Activated T-helper 2 cell treated with anti-CD3 and anti-CD28 coated beads, Interferon-gamma antibody, Interleukin-2, Interleukin-4, amounts not matched to agents 10 μg/mL and 5 μg/mL and 100 μg/mL, durations not matched to agents 14 hours and 24 hours and 36 hours (primary cell): ENCODE measurements around the gene PDP2. TPM values are rescaled to one million over a fixed set of nuclear protein-coding genes. Genes with fewer than 3 reads are reported as not detected.

Experiments
- DNase-seq: peaks from one replicate; pipeline ENCODE4 v3.0.0; 2021; ENCODE audit warnings: low spot score
- H3K27ac Mint-ChIP-seq: one replicate; pipeline ENCODE4 v1.8.0; 2021; ENCODE audit warnings: mixed read lengths
- H3K27me3 Mint-ChIP-seq: one replicate; pipeline ENCODE4 v1.8.0; 2021; ENCODE audit warnings: low read depth, mixed read lengths
- H3K36me3 Mint-ChIP-seq: one replicate; pipeline ENCODE4 v1.8.0; 2021; ENCODE audit warnings: low read depth, mixed read lengths
- H3K4me1 Mint-ChIP-seq: one replicate; pipeline ENCODE4 v1.8.0; 2021; ENCODE audit warnings: low read depth, mixed read lengths
- H3K4me3 Mint-ChIP-seq: one replicate; pipeline ENCODE4 v1.8.0; 2021; ENCODE audit warnings: low read depth, mild to moderate bottlenecking, moderate library complexity, mixed read lengths
- H3K9me3 Mint-ChIP-seq: one replicate; pipeline ENCODE4 v1.8.0; 2021; ENCODE audit warnings: mixed read lengths
- intact Hi-C: fragments of 100-400 bp; cut with micrococcal nuclease; formaldehyde crosslinking; loops from one replicate; pipeline ENCODE4 v1.15.1; 2023
- total RNA-seq: library from RNA; stranded (reverse); gene quantifications from 2 replicates; pipeline ENCODE4 v1.2.3, GENCODE V29; 2022

Gene PDP2
- total RNA-seq, 1 donor from 2014 or later = 40.6 TPM

DNA sequence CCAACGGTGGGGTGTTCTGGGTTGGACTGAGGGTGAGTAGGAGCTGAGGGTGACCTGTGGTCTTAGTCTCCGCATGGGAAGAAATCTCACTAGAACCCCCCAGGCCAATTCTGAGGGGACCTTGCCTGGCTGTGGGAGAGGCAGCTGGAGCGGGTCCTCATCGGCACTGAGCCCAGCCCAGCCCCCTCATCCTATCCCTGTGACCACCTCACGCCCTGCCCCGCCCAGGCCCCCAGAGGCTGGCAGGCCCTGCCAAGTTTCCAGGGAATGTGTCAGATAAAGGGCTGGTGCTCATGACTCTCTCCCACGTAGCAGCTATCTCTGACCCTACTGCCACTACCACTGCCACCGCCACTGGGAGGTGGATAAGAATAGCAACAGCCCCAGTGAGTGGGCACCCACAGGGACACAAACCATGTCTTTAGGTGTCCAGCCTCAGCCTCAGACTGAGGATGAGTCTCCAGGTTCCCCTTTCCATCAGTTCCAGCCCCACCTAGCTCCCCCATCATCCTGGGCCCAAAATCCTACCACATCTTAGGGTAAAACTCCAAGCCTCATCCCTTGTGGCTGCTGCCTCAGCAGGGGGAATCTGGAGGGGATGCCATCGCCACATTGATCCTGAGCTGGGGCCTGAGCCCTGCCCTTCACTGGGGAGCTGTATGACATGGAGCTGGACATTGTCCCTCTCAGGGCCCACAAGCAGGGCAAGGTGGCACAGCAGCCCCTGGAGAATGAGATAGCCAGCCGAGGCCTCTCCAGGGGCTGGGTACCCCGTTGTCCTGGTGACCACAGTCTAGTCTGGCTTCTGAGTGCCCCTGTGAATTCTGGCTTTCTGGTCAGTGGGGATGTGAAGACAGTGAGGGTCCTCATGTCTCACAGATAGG lies 23.5 kb downstream of the PDP2 start:
- Mint-ChIP-seq H3K27ac (no peak overlapping the region), H3K4me1 (peaks cover 6% of the 10 kb centered on the region), H3K36me3 (no peaks in the 10 kb centered on the region), H3K4me3 (no peak overlapping the region), H3K9me3 (no peaks in the 10 kb centered on the region), H3K27me3 (no peaks in the 10 kb centered on the region)
- intact Hi-C loops = loop anchor here (10.0 kb wide), 1 partner anchor 61 kb away; the partner anchor contains the start of gene CES3
- DNase-seq = no peak

GRCh38 chr16:66904428-66904845 lies 24.1 kb downstream of the PDP2 start:
- no peak overlapping the region for H3K4me3 Mint-ChIP-seq
- intact Hi-C loops = loop anchor here (10.0 kb wide), 1 partner anchor 60 kb away; the partner anchor contains the start of gene CES3
- H3K27ac Mint-ChIP-seq = no peak overlapping the region
- H3K27me3 Mint-ChIP-seq = no peaks in the 10 kb centered on the region
- peaks cover 6% of the 10 kb centered on the region for H3K4me1 Mint-ChIP-seq
- H3K9me3 Mint-ChIP-seq = no peaks in the 10 kb centered on the region
- no peaks in the 10 kb centered on the region for H3K36me3 Mint-ChIP-seq
- DNase-seq = no peak

GRCh38 chr16:66904846-66905632 lies 24.7 kb downstream of the PDP2 start:
- Mint-ChIP-seq H3K27me3 (no peaks in the 10 kb centered on the region), H3K9me3 (no peaks in the 10 kb centered on the region), H3K4me1 (peaks cover 6% of the 10 kb centered on the region), H3K27ac (no peak overlapping the region), H3K4me3 (no peak overlapping the region), H3K36me3 (no peaks in the 10 kb centered on the region)
- DNase-seq = no peak
- intact Hi-C loops = loop anchor here (10.0 kb wide), 1 partner anchor 60 kb away; the partner anchor contains the start of gene CES3

- Mint-ChIP-seq H3K27ac (no peak overlapping the region), H3K36me3 (no peaks in the 10 kb centered on the region), H3K4me1 (peaks cover 6% of the 10 kb centered on the region), H3K4me3 (no peak overlapping the region), H3K9me3 (no peaks in the 10 kb centered on the region), H3K27me3 (no peaks in the 10 kb centered on the region)
- DNase-seq = peak; percentile 46
- intact Hi-C loops = loop anchor here (10.0 kb wide), 1 partner anchor 59 kb away; the partner anchor contains the start of gene CES3
Measured at GRCh38 chr16:66905633-66906539, 25.6 kb downstream of the PDP2 start.

- no peaks in the 10 kb centered on the region for H3K9me3 Mint-ChIP-seq
- no peak overlapping the region for H3K27ac Mint-ChIP-seq
- H3K27me3 Mint-ChIP-seq = no peaks in the 10 kb centered on the region
- H3K4me3 Mint-ChIP-seq = no peak overlapping the region
- intact Hi-C loops = loop anchor here (10.0 kb wide), 1 partner anchor 58 kb away; the partner anchor contains the start of gene CES3
- H3K4me1 Mint-ChIP-seq = peaks cover 7% of the 10 kb centered on the region
- no peaks in the 10 kb centered on the region for H3K36me3 Mint-ChIP-seq
- DNase-seq = no peak
Measured at GRCh38 chr16:66906916-66907836, 26.9 kb downstream of the PDP2 start.

GRCh38 chr16:66908116-66908515 lies 27.8 kb downstream of the PDP2 start:
- H3K4me1 Mint-ChIP-seq = peaks cover 7% of the 10 kb centered on the region

DNA sequence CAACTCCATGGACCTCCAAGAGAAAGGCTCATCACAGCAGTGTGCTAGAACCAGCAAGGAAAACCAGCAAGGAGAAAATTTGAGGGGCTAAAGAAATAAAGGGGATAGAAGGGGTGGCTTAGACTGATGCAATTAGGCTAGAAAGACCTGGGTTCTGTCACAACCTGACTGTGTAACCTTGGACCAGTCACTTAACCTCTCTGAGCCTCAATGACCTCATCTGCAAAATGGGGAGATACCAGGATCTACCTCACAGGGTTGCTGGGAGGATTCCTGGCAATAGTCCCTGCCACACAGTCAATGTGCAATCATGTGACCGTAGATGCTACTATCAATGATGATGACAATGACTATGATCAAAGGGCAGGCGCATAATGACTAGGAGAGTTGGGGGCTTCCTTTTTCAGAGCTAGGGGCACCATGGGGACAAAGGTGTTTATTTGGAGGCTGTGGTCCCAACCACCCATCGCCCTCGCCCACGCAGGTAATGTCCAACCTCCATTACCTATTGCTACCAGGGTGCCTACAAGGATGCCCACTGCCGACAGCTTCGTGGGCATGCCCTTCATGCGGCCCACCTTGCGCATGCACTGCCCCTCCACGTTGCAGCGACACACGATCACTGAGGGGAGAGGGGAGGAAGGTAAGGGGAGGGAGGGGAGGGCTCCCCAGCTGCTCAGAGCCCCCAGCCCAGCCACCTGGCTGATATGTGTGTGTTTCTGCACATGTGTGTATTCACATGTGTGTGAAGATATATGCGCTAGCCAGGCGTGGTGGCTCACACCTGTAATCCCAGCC lies 28.6 kb downstream of the PDP2 start:
- DNase-seq = no peak
- peaks cover 7% of the 10 kb centered on the region for H3K4me1 Mint-ChIP-seq
- no peak overlapping the region for H3K4me3 Mint-ChIP-seq
- intact Hi-C loops = loop anchor here (10.0 kb wide), 1 partner anchor 56 kb away; the partner anchor contains the start of gene CES3
- H3K27me3 Mint-ChIP-seq = no peaks in the 10 kb centered on the region
- no peaks in the 10 kb centered on the region for H3K9me3 Mint-ChIP-seq
- H3K27ac Mint-ChIP-seq = no peak overlapping the region
- H3K36me3 Mint-ChIP-seq = no peaks in the 10 kb centered on the region

More at GRCh38 chr16:66908116-66908515, 27.8 kb downstream of the PDP2 start:
- no peak overlapping the region for H3K27ac Mint-ChIP-seq
- H3K27me3 Mint-ChIP-seq = no peaks in the 10 kb centered on the region
- DNase-seq = no peak
- no peaks in the 10 kb centered on the region for H3K9me3 Mint-ChIP-seq
- H3K36me3 Mint-ChIP-seq = no peaks in the 10 kb centered on the region
- intact Hi-C loops = loop anchor here (10.0 kb wide), 1 partner anchor 57 kb away; the partner anchor contains the start of gene CES3
- no peak overlapping the region for H3K4me3 Mint-ChIP-seq

GRCh38 chr16:66910175-66910940 lies 30.0 kb downstream of the PDP2 start:
- H3K4me1 Mint-ChIP-seq = peaks cover 7% of the 10 kb centered on the region
- H3K27me3 Mint-ChIP-seq = no peaks in the 10 kb centered on the region
- intact Hi-C loops = no loop called here
- no peak overlapping the region for H3K27ac Mint-ChIP-seq
- no peaks in the 10 kb centered on the region for H3K36me3 Mint-ChIP-seq
- no peak overlapping the region for H3K4me3 Mint-ChIP-seq
- H3K9me3 Mint-ChIP-seq = no peaks in the 10 kb centered on the region
- DNase-seq = no peak

DNA sequence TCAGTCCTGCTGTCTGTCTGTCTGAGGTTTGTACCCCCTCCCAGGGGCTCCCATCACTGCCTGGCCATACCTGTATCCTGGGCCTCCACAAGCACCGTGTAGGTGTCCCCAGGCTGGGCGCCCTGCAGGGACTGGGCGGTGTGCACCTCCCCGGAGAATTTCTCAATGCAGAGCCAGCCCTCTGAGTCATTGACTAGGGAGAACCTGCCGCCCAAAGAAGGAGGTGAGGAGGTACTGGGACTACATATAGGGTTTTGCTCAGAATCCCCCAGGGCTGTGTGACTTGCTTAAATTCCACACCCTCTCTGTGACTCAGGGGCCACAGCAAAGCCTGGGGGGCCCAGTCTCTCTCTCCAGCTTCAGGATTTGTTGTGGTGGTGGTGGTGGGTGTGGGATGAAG lies 30.8 kb downstream of the PDP2 start:
- no peaks in the 10 kb centered on the region for H3K27me3 Mint-ChIP-seq
- no peaks in the 10 kb centered on the region for H3K36me3 Mint-ChIP-seq
- peaks cover 3% of the 10 kb centered on the region for H3K4me1 Mint-ChIP-seq
- H3K9me3 Mint-ChIP-seq = no peaks in the 10 kb centered on the region
- intact Hi-C loops = no loop called here
- no peak for DNase-seq
- no peak overlapping the region for H3K27ac Mint-ChIP-seq
- no peak overlapping the region for H3K4me3 Mint-ChIP-seq

GRCh38 chr16:66911801-66912200 lies 31.5 kb downstream of the PDP2 start:
- Mint-ChIP-seq H3K4me3 (no peak overlapping the region), H3K27ac (no peak overlapping the region), H3K36me3 (no peaks in the 10 kb centered on the region), H3K9me3 (no peaks in the 10 kb centered on the region), H3K27me3 (peaks cover 2% of the 10 kb centered on the region), H3K4me1 (peaks cover 1% of the 10 kb centered on the region)
- intact Hi-C loops = no loop called here
- DNase-seq = no peak
